NOMO-1 treated with DMSO at 0.1 percent for 48 hours (cell line): ENCODE results near the gene LAMB1.
A peak's percentile ranks its signal among the peaks of the same experiment; 100 is the strongest.

Source experiments
- DNase-seq: peaks from one replicate; lab custom pipeline; 2025; ENCODE audit not compliant: unreplicated experiment; lab: John Stamatoyannopoulos, UW

LAMB1 gene

DNA sequence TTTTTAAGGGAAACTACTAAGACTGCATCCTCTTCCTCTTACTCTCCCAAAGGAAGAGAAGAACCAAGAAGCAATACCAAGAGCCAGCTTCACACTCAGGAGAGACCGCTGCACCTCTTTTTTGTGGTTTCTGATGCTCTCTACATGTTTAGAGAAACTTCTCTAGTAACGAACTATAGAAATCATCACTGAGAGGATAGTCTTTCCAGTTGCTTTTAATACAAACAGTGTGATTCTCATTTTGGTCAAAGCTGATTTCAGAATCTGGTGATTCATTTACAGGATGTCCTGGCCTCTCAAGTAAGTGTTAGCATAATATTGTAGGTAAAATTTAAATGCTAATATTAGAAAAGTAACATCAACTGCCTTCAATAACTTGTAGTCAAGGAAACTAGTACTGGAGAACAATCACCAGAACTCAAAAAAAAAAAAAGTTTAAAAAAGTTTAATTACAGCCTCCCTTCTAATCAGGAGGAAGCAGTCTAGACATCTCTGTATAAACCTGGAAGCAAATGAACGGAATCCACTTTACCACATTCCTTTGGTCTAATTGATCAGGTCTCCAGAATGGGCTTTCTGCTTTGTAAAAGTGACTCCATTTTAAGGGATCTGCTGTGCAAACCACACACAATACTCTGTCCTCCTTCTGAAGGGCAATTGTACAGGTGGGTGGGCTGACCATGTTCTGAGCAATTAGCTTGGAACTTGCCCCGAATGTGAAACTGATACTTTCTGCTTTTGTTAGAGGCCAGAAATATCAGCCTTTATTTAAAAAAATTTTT lies 3.0 kb downstream of the LAMB1 start:
- DNase-seq, result no peak

DNA sequence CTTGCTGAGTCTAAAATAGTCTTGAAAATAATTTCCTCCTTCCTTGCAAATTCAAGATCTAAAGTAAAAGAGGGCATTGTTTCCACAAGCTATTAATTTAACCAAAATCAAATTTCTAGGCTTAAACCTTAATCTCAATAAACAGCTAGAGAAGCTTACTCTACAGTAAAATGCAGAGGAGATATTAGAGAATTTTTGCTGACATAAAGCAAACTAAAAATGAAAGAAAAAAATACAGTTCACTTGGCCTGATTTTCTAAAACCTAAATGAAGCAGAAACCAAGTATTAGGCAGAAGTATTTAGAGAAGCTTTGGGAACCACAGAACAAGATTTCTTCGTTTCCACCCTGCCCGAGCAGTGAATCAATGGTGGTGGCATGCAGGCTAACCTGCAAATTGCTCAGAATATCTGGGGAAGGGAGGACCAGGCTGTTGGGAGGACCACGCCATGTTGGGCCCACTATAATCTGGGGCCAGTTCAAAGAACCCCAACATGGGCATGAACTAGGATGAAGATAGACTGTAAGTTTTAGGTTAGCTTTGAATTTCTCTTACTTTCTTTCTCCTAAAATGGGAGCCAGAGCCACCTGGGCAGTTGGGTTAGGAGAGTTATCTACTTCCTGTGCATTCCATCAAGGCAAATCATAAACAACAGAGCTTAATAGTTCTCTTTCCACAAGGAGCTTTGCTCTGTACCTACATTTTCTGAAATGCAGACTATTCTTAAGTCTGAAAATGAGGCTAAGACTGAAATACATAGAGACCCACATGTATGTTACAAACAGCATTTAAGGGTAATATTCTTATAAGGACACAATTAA lies 4.1 kb downstream of the LAMB1 start:
- no peak for DNase-seq

DNA sequence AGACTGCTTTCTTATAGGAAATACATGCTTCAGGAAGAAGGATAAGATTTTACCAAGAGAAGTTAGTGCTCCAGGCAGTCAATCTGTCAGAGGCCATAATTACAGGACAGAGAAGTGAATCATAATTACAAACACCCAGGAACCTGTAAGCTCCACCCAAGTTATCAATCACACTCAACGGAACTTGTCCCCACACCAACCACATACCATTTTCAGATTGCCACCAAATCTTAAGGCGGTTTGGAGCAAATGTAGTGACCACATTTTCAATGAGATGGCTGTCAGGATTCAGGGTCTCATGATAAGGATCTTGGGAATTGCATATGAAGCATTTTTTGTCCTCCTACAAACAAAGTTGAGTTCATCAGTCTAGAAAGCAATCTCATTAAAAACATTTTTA lies 4.8 kb downstream of the LAMB1 start:
- peak; percentile 14 for DNase-seq

DNA sequence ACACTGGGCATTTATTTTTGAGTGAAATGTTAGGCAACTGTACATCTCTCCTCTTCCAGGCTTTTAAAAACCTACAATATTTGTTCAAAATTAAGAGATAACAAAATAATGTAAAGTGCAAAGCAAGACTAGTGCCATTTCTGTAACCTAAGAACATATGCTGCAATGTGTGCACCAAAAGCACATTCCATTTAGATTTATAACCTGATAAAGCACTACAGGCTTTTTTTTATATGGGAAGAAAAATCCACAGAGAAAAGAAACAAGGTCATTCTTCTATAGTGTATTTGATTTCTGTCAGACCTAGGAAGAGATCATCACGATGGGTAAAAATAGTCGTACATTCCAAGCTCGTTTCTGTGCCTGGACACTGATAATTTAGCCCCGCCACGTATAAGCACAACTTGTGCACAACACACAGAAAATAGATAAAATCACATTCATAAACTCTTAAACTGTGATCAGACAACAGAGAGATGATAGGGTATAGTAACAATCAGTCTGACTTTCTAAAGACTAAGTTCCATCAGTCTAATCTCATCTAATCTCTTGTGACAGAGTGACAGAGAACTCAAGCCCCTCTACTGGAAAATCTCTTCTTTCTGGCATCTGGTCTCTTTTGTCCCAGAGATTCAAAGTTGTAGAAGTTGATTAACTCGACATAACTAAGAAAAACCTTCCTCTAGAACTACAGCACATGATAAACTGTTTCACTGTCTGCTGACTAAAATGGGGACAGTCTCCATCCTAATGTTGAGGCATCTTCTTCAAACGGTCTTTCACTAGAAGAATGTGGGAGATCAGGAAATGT lies 6.7 kb downstream of the LAMB1 start:
- no peak for DNase-seq

DNA sequence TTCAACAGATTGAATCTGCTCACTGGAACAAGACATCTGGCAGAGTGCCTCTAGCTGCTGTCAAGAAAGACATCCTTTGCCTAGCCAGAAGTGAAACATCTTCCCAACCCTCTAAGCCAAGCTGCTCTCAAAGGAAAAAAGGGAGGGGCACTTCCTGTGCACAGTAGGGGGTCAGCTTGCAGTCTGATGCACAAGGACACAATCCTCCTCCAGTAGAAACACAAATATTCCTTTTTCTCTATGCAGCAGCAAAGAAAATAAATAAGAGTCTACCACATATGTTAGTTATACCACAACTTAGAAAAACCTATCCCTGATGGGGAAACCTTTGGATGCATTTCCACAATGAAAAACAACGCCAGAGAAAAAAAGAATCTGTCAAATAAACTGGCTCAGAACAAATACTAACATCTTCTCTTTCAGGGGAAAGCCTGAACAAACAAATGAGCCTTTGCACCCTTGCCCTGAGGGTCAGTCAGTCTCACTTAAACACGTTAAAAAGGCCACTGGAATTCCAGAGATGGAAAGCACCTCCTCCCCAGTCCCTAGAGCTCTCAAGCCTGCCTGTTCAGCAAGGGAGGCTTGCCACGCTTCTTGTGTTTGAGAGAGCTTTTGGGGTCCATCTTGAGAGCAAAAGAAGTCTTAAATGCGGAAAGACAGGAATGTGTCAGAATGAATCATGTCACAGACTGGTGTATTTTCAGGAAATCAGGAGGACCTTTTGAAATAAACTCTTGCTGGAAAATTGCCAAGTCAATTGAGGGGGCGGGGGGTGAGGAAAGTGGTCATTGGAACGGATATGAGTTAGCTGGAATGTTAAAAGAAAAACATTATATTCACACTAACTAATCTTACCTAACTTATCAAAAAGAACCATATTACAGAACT lies 7.5 kb downstream of the LAMB1 start:
- DNase-seq, result no peak

DNA sequence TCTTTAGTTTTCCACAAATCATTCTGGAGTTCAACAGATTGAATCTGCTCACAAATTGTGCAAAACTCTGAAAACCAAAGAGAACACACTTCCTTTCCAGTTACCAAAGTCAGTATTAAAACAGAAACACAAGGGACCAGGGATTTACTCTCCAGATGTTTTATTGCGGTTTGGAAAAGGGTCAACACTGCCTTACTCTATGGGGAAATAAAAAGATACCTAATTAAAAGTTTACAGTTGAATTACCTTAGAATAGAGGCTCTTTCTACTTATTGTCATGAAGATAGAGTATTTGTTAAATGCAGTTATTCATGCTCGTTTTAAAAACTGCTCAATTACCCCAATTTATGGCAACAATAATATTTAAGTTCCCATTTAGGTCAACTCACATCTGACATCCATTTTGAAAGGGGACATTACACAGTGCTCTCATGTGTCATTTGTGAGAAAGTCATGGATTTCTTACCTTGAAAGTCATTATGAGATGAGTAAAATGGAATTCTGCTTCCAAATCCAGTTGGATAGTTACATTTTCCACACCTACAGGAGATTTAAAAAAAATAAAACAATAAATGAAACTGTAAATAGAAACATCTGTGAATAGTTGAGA lies 8.4 kb downstream of the LAMB1 start:
- no peak for DNase-seq

DNA sequence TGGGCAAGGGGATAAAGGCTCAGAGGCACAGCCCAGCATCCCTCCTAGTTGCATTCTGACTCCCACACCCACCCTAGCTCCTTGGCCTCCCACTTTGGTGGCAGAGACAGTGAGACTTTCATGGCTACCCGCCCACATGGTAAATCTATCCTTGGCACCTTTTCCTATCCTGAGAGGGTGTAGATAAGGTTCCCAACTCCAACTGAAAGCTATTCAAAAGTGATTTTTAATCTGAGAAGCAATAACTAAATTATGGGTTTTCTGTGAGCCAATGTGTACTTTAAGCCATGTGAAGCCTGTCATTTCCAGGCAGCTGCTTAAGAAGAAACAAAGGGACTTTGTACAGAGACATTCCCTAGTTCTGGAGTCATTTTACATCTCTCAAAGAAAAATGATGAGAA lies 9.1 kb downstream of the LAMB1 start:
- DNase-seq, result no peak

DNA sequence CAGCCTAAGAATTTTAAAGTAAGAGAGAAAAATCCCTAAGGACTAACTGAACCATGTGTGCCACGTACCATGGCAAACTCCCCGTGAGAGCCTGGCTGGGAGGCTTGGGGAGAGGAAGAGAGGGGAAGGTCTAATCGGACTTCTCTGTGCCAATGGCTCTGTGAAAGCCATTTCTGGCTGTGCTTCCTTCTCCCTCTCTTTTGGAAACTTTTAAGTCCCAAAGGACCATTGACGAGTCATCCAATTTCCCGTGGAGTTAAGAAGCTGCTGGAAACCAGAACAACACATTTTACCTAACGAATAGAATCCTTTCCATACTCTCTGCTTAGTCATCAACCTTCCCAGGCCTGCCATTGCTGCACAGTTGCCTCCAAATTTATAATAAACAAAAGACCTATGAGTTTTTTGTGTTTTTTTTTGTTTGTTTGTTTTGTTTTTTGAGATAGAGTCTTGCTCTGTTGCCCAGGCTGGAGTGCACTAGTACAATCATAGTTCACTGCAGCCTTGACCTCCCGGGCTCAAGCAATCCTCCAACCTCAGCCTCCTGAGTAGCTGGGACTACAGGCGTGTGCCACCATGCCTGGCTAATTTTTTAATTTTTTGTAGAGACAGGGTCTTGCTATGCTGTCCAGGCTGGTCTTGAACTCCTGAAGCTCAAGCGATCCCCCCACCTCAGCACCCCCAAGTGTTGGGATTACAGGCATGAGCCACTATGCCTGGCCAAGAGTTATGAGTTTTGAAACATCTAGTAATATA lies 13.2 kb downstream of the LAMB1 start:
- no peak for DNase-seq

DNA sequence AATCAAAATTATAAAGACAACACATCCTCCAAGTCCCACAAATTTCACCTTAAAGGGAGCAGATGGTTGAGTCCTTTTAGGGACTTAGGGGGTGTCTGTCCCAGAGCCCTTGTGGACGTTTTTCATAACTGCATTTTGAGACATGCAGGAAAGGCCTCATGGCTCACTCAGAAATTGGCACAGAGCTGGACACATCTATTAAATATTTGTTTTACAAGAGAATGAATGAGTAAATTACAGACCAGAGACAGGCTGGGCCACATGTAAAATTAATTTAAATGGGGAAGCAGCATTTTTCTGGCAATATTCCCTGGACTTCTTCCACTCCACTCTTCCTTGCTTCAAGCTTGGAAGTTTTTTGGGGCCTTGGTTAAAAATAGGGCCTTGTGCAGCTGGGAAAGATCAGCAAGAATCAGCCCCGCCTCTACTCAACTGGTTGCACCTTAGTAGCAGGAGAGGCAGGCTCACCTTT lies 20.0 kb downstream of the LAMB1 start:
- DNase-seq, result no peak

DNA sequence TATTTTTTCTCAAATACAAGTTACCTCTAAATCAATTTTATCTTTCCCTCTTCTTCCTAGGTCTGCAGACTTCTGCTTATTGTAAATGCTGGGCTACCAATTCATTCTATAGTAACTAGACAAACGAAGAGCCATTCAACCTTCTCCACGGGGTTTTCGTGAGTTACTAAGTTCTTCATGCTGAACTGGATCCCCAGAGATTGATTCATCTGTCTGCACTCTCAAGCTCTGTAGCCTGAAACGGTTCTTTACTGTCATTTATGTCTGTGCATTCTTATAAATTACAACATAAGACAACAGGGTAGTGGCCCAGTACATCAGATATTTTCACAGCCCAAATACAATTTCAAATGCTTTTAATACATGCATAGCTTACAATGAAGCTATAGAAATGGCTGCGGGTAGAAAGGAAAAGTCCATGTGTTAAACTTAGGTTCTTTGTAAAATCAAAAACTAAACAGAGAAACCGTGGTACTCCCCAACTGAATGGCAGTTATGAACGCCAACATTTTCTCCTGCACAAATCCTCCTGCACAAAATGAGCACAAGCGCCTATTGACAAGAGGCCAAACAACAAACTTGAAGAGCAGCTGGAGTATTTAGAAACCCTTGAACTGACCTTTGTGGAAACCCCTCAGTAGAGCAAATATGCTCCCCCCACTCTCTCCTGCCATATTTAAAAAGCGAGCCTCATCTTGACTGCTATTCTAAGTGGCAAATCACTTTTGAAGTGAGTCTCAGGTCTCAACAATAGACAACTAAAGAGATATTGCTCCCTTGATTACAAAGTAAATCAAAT lies 20.7 kb downstream of the LAMB1 start:
- DNase-seq, result no peak

DNA sequence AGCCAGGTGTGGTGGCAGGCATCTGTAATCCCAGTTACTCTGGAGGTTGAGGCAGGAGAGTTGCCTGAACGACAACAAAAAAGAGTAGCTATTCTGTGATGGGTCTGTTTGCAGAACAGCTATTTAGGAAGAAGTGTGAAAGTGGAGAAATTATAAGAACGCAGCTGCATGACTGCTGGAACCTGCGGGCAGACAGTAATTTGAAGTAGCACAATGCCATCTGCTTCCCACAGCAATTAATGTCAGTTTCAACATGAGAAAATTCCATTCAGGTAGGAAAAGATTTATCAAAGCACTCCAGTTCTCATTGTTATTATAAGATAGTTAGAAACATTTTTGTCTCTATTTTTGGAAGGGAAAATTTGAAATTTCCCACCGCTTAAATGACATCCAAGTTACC lies 21.5 kb downstream of the LAMB1 start:
- DNase-seq, result no peak

DNA sequence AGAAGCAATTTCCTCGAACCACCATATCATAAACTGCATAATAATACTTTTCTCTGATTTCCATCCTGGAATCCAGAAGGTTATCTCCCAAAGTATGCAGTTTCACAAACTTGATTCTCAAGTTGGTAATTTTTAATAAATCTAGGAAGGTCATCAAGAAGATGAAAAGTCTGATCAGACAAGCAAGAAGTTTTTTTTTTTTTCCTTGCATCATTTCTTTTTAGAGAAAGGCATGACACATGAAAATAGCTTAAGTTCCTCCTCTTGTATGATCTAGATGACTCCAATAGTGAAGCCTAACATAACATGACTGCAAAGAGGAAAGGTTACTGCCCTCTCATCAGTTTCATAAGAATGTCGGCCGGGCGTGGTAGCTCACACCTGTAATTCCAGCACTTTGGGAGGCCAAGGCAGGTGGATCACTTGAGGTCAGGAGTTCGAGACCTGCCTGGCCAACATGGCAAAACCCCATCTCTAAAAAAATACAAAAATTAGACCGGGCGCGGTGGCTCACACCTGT lies 22.2 kb downstream of the LAMB1 start:
- no peak for DNase-seq

DNA sequence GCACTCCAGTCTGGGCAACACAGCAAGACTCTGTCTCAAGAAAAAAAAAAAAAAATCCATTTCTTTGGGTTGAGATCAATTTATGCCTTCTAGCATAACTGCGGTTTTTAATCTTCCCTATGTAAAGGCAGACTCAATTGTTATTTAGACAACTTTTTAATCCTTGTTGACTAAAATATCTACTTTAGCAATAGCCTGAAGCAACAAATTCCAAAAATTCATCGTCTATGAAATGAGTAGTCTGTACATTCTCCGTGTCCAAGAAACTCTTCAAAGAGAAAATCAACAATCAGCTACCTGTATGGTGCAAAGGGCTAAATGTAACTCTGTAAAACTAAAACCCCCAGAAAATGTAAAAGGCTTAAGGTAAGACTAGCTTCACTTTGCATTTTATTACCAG lies 22.8 kb downstream of the LAMB1 start:
- no peak for DNase-seq

DNA sequence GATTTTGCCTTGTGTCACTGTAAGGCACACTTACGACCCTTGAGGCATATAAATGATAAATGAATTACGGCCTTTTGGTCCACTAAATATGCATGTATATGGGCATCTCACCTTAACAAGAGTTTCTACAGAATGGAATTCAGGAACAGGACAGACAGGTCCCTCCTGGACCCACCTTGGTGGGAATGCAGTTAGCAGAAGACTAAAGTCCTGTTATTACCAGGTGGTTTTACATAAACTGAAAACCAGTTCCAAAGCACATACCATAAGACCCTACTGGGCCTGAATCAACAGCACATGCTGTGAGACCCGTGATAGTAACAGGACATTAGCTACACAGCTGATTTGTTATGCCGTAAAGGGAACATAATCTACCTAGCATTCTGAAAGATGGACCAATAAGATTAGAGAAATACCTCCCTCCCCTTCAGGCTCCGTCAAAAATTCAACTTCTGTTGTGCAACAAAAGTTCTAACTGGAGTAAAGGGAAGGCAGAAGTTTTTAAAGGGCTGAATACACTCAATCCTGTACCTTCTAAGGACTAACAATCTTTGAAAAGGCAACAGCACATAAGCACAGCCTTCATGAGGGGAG lies 24.0 kb downstream of the LAMB1 start:
- no peak for DNase-seq

DNA sequence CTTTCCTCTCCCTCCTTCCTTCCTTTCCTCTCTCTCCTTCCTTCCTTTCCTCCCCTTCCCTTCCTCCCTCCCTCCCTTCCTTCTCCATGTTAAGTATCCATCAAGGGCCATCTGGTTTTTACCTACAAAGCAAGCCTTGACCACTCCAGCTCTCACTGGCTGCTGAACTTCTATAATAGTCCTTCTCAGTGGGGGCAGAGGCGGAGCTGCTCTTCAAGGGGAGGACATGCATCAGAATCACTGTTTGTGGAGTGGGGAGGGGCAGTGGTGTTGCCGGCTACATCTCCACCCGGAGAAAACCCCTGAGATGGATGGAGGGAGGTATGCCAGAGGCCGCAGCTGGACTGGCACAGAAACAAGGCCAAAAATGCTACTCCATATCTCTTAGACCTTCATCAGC lies 25.9 kb downstream of the LAMB1 start:
- no peak for DNase-seq

DNA sequence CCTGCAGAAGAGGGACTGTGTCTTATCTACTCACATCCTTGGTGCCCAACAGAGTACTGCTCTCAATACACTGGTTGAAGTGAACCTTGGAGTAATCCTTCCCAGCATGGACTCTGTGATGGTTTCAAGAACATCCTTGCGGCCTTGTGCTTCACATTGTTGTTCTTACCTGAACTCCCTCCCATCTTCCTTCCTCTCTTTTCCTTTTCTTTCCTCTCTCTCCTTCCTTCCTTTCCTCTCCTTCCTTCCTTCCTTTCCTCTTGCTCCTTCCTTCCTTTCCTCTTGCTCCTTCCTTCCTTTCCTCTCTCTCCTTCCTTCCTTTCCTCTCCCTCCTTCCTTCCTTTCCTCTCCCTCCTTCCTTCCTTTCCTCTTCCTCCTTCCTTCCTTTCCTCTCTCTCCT lies 26.3 kb downstream of the LAMB1 start:
- no peak for DNase-seq

DNA sequence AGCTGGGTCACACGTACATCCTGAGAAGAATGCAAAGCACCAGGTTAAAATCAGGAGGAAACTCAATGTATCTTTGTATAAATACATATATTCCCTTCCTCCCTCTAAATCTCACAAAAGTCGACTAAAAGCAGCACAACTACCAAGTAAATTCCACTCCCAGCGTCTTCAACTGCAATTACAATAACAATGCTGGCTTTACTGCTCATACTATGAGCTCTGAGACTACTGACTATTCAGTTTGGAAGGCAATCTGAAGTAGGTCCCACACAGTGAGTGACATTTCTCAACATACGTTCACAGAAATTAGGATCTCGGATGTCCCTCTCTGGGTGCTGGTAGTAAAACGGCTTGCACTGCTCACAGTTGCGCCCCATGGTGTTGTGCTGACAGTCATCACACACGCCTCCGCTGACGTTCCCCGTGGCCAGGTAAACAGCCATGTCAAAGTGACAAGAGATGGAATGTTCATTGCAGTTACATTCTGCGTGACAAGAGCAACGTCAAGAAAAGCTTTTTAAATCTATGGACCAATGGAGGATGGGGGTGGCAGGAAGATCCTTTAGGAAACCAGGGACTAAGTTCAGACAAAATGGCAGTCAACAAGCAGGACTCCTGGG lies 27.5 kb downstream of the LAMB1 start:
- DNase-seq, result no peak

DNA sequence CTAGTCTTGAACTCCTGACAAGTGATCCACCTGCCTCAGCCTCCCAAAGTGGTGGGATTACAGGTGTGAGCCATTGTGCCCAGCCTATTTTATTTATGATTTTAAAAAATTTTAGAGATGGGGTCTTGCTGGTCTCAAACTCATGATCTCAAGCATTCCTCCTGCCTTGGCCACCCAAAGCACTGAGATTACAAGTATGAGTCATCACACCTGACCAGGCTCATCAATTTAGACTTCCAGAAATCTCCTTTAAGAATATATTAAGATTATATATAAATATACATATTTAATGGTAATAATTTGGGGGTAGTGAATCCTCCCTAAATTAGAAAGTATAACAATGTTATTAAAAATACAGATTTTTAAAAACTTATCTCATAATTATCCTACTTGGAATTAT lies 29.1 kb downstream of the LAMB1 start:
- no peak for DNase-seq
